B cell (primary cell): ENCODE results near the gene RASGRP2. TPM values are rescaled to one million over a fixed set of nuclear protein-coding genes. Genes with fewer than 3 reads are reported as not detected.

Source experiments
- ATAC-seq: fragments of 200-7000 bp; cut with Tn5 transposase; one replicate; pipeline ENCODE4 v1.10.0; 2021; ENCODE audit warnings: low read depth, mild to moderate bottlenecking, moderate number of reproducible peaks, moderate library complexity
- CTCF ChIA-PET: fragments of 350-600 bp; sonication (Branson Sonifier 250); formaldehyde crosslinking; loops from one replicate; lab custom pipeline; 2021; ENCODE audit warnings: antibody characterized with exemption, inconsistent platforms; lab: Charles Lee
- POLR2A ChIA-PET: fragments of 350-600 bp; sonication (Branson Sonifier 250); formaldehyde crosslinking; loops from one replicate; lab custom pipeline; 2021; ENCODE audit warnings: antibody characterized with exemption; lab: Charles Lee
- DNase-seq: peaks from one replicate; pipeline ENCODE4 v3.0.0; 2013
- H2AFZ ChIP-seq: 2 replicates; pipeline ENCODE4 v1.6.1; 2012; ENCODE audit warnings: mild to moderate bottlenecking, low read depth, low read length; ENCODE audit not compliant: insufficient read depth, poor library complexity, severe bottlenecking
- H3K27ac ChIP-seq, 2 donors: 1 replicate in 1 of 2; 2 replicates in 1 of 2; pipeline ENCODE4 v1.5.1; 2012 to 2013; ENCODE audit warnings: low read length in 2 of 2, mild to moderate bottlenecking in 2 of 2, moderate library complexity in 1 of 2
- H3K27me3 ChIP-seq, 4 experiments: fragments of 200-600 bp in 1 of 4; sonication (generic) in 1 of 4; replicated peaks in 1 of 4; 1 replicate in 2 of 4; 2 replicates in 2 of 4; pipeline versions ENCODE4 v1.6.1 to v1.7.0; 2013 to 2016; ENCODE audit warnings: low read length in 3 of 4, mild to moderate bottlenecking in 2 of 4, mixed read lengths in 1 of 4, moderate library complexity in 1 of 4; ENCODE audit not compliant: insufficient read depth in 4 of 4, control insufficient read depth in 3 of 4; ENCODE audit errors: control extremely low read depth in 1 of 4
- H3K36me3 ChIP-seq, 2 experiments: replicated peaks in 1 of 2; 1 replicate in 1 of 2; 2 replicates in 1 of 2; pipeline versions ENCODE4 v1.6.1 to v1.7.1; 2013; ENCODE audit warnings: low read length in 1 of 2; ENCODE audit not compliant: insufficient read depth in 2 of 2, control insufficient read depth in 1 of 2; ENCODE audit errors: control extremely low read depth in 1 of 2, extremely low read depth in 1 of 2
- H3K4me1 ChIP-seq, 2 donors: fragments of 200-600 bp in 1 of 2; sonication (generic) in 1 of 2; 1 replicate in 1 of 2; 2 replicates in 1 of 2; pipeline versions ENCODE4 v1.5.1 to v1.6.1; 2013 to 2017; ENCODE audit warnings: low read length in 2 of 2; ENCODE audit not compliant: control insufficient read depth in 2 of 2, insufficient read depth in 2 of 2
- H3K4me2 ChIP-seq: replicated peaks from 2 replicates; pipeline ENCODE3; 2012; ENCODE audit warnings: mild to moderate bottlenecking, low read depth, low read length; ENCODE audit not compliant: poor library complexity, severe bottlenecking
- H3K4me3 ChIP-seq, 5 experiments: fragments of 200-600 bp in 1 of 5; sonication (generic) in 1 of 5; 1 replicate in 3 of 5; 2 replicates in 2 of 5; pipeline versions ENCODE4 v1.5.1 to v1.7.0; 2011 to 2016; ENCODE audit warnings: low read length in 4 of 5, mild to moderate bottlenecking in 4 of 5, low read depth in 2 of 5, control low read depth in 1 of 5, moderate library complexity in 1 of 5; ENCODE audit not compliant: insufficient read depth in 1 of 5; ENCODE audit errors: control extremely low read depth in 1 of 5, extremely low read depth in 1 of 5
- H3K79me2 ChIP-seq: fragments of 200-600 bp; sonication (generic); one replicate; pipeline ENCODE4 v1.6.0; 2016; ENCODE audit warnings: low read length; ENCODE audit not compliant: control insufficient read depth, insufficient read depth
- H3K9ac ChIP-seq: fragments of 200-600 bp; sonication (generic); 2 replicates; pipeline ENCODE4 v1.6.1; 2017; ENCODE audit warnings: mild to moderate bottlenecking, low read length, moderate library complexity
- H3K9me3 ChIP-seq, 3 donors: one replicate each; pipeline versions ENCODE4 v1.6.1 to v1.7.1; 2013; ENCODE audit warnings: low read length in 2 of 3; ENCODE audit not compliant: control insufficient read depth in 2 of 3, insufficient read depth in 1 of 3; ENCODE audit errors: control extremely low read depth in 1 of 3
- H4K20me1 ChIP-seq: 2 replicates; pipeline ENCODE4 v1.6.0; 2012; ENCODE audit warnings: mild to moderate bottlenecking, low read length; ENCODE audit not compliant: insufficient read depth, control insufficient read depth, poor library complexity, severe bottlenecking
- H3K27ac Mint-ChIP-seq: one replicate; pipeline ENCODE4 v1.8.0; 2021; ENCODE audit warnings: mixed read lengths
- H3K27me3 Mint-ChIP-seq: one replicate; pipeline ENCODE4 v1.8.0; 2021; ENCODE audit warnings: mixed read lengths
- H3K4me1 Mint-ChIP-seq: one replicate; pipeline ENCODE4 v1.8.0; 2021; ENCODE audit warnings: mixed read lengths
- H3K4me3 Mint-ChIP-seq: one replicate; pipeline ENCODE4 v1.8.0; 2021; ENCODE audit warnings: mixed read lengths
- H3K9me3 Mint-ChIP-seq: one replicate; pipeline ENCODE4 v1.8.0; 2022; ENCODE audit warnings: mixed read lengths; ENCODE audit not compliant: insufficient read depth
- EZH2 ChIP-seq: IDR thresholded peaks from 2 replicates; pipeline ENCODE4 v1.6.1; 2012; ENCODE audit warnings: borderline replicate concordance, low read depth, mild to moderate bottlenecking, moderate library complexity, low read length; ENCODE audit not compliant: insufficient read depth, poor library complexity, severe bottlenecking
- WGBS: methylation state at CpG from one replicate; pipeline ENCODE4 v1.1.5; 2013; ENCODE audit warnings: missing lambda C conversion rate; ENCODE audit not compliant: insufficient coverage; 5-methylcytosine and 5-hydroxymethylcytosine counted together
- intact Hi-C: fragments of 100-400 bp; cut with micrococcal nuclease; formaldehyde crosslinking; loops from one replicate; pipeline ENCODE4 v1.10.0; 2022
- polyA plus RNA-seq: library from polyadenylated mRNA; depleted of rRNA; stranded (reverse); fragments of >200 nt; gene quantifications from 2 replicates; pipeline ENCODE4 v1.2.3, GENCODE V29; 2012
- total RNA-seq, 2 donors: library from RNA; stranded (reverse); fragments of 120-200 nt in 1 of 2; gene quantifications; 1 replicate in 1 of 2; 2 replicates in 1 of 2; pipeline versions ENCODE4 v1.2.3 to v1.2.4, GENCODE V29; 2013 to 2022
- TF ChIP-seq, protein P1 (sequence below): fragments of 200-600 bp; IDR thresholded peaks from one replicate; pipeline ENCODE4 v1.8.0; 2022; ENCODE audit warnings: antibody characterized with exemption, mild to moderate bottlenecking

The RASGRP2 gene
- total and polyA plus RNA-seq, 2 donors (not counting 1 experiment from before 2014, with no cell fraction given): 628 to 1,139 TPM

DNA sequence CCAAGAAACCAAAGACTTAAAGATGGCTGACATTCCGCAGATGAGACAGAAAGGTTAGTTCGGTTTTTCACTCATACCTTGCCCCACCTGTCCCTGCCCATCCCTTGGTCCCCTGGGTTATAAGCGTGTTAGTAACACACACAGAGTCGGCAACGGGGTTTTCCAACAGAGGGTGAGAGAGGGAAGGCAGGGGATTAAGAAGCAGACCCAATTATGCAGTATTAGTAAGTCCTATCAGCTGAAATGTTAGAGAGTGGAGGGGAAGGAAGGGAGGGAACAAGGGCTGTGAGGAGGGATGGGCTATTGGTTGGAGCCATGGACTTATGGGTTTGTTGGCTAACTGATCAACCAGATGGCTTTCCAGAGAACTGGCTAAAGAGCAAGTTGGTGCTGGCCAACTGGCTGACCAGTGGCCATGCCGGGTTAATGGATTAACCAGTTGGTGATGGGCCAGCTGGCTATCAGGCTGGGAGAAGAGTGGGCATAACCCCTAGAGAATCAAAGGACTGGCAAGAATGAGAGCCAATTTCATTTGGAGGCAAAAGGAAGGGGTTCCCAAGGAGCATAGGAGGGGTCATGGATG is 66.4 kb downstream of the RASGRP2 start:
- ChIA-PET POLR2A (no interaction called here), CTCF (no interaction called here)
- H3K9me3 Mint-ChIP-seq: no peaks in the 10 kb centered on the region
- H3K9me3 ChIP-seq: peaks cover 0 to 10% (median 0%) of the 10 kb centered on the region in 3 donors
- peaks cover 0 to 24% (median 7%) of the 10 kb centered on the region in 4 experiments for H3K27me3 ChIP-seq
- H3K4me1 ChIP-seq: peaks cover 15 to 21% of the 10 kb centered on the region in 2 donors
- H4K20me1 ChIP-seq: no peaks in the 10 kb centered on the region
- no peak for ATAC-seq
- no peak overlapping the region for H2AFZ ChIP-seq
- no peak overlapping the region for H3K4me3 Mint-ChIP-seq
- H3K36me3 ChIP-seq: no peaks in the 10 kb centered on the region
- DNase-seq: no peak
- H3K4me3 ChIP-seq: no peak overlapping the region
- intact Hi-C loops: no loop called here
- 86% methylated on average over 3 of the region's 6 CpGs for WGBS
- peaks cover 21% of the 10 kb centered on the region for H3K4me1 Mint-ChIP-seq
- H3K9ac ChIP-seq: no peak overlapping the region
- no peak overlapping the region for H3K4me2 ChIP-seq
- H3K27me3 Mint-ChIP-seq: peaks cover 43% of the 10 kb centered on the region
- TF ChIP-seq, protein P1, sequence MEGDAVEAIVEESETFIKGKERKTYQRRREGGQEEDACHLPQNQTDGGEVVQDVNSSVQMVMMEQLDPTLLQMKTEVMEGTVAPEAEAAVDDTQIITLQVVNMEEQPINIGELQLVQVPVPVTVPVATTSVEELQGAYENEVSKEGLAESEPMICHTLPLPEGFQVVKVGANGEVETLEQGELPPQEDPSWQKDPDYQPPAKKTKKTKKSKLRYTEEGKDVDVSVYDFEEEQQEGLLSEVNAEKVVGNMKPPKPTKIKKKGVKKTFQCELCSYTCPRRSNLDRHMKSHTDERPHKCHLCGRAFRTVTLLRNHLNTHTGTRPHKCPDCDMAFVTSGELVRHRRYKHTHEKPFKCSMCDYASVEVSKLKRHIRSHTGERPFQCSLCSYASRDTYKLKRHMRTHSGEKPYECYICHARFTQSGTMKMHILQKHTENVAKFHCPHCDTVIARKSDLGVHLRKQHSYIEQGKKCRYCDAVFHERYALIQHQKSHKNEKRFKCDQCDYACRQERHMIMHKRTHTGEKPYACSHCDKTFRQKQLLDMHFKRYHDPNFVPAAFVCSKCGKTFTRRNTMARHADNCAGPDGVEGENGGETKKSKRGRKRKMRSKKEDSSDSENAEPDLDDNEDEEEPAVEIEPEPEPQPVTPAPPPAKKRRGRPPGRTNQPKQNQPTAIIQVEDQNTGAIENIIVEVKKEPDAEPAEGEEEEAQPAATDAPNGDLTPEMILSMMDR: no peak
- no peak for TF ChIP-seq EZH2
- no peak overlapping the region for H3K27ac ChIP-seq
- H3K27ac Mint-ChIP-seq: no peak overlapping the region
- no peaks in the 10 kb centered on the region for H3K79me2 ChIP-seq

Other genes starting within 250 kb of the RASGRP2 start
- not detected in 2 replicates for gene SLC22A11, start 188.2 kb downstream of the RASGRP2 start, total RNA-seq
- gene SLC22A11, start 188.2 kb downstream of the RASGRP2 start, polyA plus RNA-seq: not detected in 2 replicates
- not detected in 2 replicates for gene SLC22A12, start 152.9 kb downstream of the RASGRP2 start, total RNA-seq
- gene SLC22A12, start 152.9 kb downstream of the RASGRP2 start, polyA plus RNA-seq: not detected in 2 replicates
- gene NRXN2, start 20.9 kb downstream of the RASGRP2 start, total RNA-seq: 0.52 TPM in 1 of 2 replicates, not detected in the other
- 0.01 TPM in 1 of 2 replicates, not detected in the other for gene NRXN2, start 20.9 kb downstream of the RASGRP2 start, polyA plus RNA-seq
- 9.1 and 9.3 TPM in 2 replicates for gene PYGM, start 15.8 kb upstream of the RASGRP2 start, total RNA-seq
- 9.6 and 13.2 TPM in 2 replicates for gene PYGM, start 15.8 kb upstream of the RASGRP2 start, polyA plus RNA-seq
- gene SF1, start 34.4 kb upstream of the RASGRP2 start, total RNA-seq: 914 and 931 TPM in 2 replicates
- gene SF1, start 34.4 kb upstream of the RASGRP2 start, polyA plus RNA-seq: 369 and 714 TPM in 2 replicates
- gene MAP4K2, start 59.1 kb upstream of the RASGRP2 start, total RNA-seq: 118 and 122 TPM in 2 replicates
- gene MAP4K2, start 59.1 kb upstream of the RASGRP2 start, polyA plus RNA-seq: 163 and 165 TPM in 2 replicates
- 46.3 and 48.2 TPM in 2 replicates for gene MEN1, start 66.4 kb upstream of the RASGRP2 start, total RNA-seq
- gene MEN1, start 66.4 kb upstream of the RASGRP2 start, polyA plus RNA-seq: 68.5 and 71.5 TPM in 2 replicates
- gene CDC42BPG, start 100.5 kb upstream of the RASGRP2 start, total RNA-seq: 8.7 and 9.3 TPM in 2 replicates
- gene CDC42BPG, start 100.5 kb upstream of the RASGRP2 start, polyA plus RNA-seq: 3.7 and 4.4 TPM in 2 replicates
- gene EHD1, start 134.5 kb upstream of the RASGRP2 start, total RNA-seq: 249 and 280 TPM in 2 replicates
- gene EHD1, start 134.5 kb upstream of the RASGRP2 start, polyA plus RNA-seq: 208 and 223 TPM in 2 replicates
- 38.6 and 43.4 TPM in 2 replicates for gene ATG2A, start 173.1 kb upstream of the RASGRP2 start, total RNA-seq
- gene ATG2A, start 173.1 kb upstream of the RASGRP2 start, polyA plus RNA-seq: 24.3 and 32.8 TPM in 2 replicates
- gene PPP2R5B, start 180.5 kb upstream of the RASGRP2 start, total RNA-seq: 22.6 and 24.2 TPM in 2 replicates
- 24.3 and 30.5 TPM in 2 replicates for gene PPP2R5B, start 180.5 kb upstream of the RASGRP2 start, polyA plus RNA-seq
- gene GPHA2, start 191.8 kb upstream of the RASGRP2 start, total RNA-seq: 0.39 TPM in 1 of 2 replicates, not detected in the other
- 1.2 and 2.8 TPM in 2 replicates for gene GPHA2, start 191.8 kb upstream of the RASGRP2 start, polyA plus RNA-seq
- gene MAJIN, start 228.0 kb upstream of the RASGRP2 start, total RNA-seq: 0.71 and 0.95 TPM in 2 replicates
- gene MAJIN, start 228.0 kb upstream of the RASGRP2 start, polyA plus RNA-seq: 1.2 and 2.4 TPM in 2 replicates